ENCODE results near the gene KIAA0232.
"Not testable (repeated sequence)": the region's sequence is repeated elsewhere in the genome, so short reads cannot be mapped to it uniquely, and the experiment has no call there.

The KIAA0232 gene

DNA sequence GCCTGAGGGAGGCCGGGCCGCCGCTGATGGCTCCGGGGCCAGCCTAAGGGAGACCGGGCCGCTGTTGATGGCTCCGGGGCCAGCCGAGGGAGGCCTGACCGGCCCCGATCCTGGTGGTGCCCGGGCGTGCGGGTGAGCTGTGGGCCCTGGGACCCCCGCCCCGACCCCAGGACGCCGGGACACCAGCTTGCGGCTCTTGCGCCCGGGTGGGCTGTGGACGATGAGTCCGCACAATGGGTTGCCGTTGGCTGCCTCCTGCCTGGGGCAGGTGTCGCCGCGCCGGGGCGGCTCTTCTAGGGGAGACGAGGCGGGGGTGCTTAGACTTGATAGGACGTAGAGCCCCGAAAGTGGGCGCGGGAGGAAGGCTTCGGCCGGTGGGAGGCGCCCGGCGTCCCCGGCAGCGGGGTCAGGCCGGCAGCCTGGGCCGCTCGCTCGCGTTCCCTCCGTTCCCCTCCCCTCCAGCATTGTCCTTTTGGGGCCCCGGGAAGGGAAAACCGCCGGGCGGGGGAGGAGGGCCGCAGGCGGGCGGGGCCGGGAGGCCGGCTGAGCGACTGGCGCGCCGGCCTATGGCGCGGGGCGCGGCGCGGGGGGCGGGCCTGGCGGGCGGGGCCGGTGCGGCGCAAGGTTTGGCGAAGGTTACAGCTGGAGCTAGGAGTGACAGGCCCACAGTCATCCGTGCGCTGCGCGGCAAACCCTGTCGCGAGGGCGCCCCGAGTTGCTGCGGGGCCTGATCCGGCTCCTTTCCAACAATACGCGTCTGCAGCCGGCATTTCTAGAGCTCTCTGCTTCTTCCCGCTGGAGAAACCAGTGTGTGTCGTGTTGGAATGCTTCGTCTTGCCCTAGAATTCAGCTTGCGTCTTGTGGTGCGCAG lies 819 bp downstream of the KIAA0232 start:
- peak overlapping the region; percentile 84 for H3K4me3 ChIP-seq (ENCODE audit: low read length)
- TF ChIP-seq, protein P1, sequence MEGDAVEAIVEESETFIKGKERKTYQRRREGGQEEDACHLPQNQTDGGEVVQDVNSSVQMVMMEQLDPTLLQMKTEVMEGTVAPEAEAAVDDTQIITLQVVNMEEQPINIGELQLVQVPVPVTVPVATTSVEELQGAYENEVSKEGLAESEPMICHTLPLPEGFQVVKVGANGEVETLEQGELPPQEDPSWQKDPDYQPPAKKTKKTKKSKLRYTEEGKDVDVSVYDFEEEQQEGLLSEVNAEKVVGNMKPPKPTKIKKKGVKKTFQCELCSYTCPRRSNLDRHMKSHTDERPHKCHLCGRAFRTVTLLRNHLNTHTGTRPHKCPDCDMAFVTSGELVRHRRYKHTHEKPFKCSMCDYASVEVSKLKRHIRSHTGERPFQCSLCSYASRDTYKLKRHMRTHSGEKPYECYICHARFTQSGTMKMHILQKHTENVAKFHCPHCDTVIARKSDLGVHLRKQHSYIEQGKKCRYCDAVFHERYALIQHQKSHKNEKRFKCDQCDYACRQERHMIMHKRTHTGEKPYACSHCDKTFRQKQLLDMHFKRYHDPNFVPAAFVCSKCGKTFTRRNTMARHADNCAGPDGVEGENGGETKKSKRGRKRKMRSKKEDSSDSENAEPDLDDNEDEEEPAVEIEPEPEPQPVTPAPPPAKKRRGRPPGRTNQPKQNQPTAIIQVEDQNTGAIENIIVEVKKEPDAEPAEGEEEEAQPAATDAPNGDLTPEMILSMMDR (conservative IDR thresholded peaks at IDR 0.05; ENCODE audit: low read length): no peak
- DNase-seq (ENCODE audit: low read depth): peak; percentile 85

GRCh38 chr4:6785572-6785925 lies 3.0 kb downstream of the KIAA0232 start:
- TF ChIP-seq, protein P1 (conservative IDR thresholded peaks at IDR 0.05; ENCODE audit: low read length): no peak
- no peak overlapping the region for H3K4me3 ChIP-seq (ENCODE audit: low read length)
- DNase-seq (ENCODE audit: low read depth): no peak

DNA sequence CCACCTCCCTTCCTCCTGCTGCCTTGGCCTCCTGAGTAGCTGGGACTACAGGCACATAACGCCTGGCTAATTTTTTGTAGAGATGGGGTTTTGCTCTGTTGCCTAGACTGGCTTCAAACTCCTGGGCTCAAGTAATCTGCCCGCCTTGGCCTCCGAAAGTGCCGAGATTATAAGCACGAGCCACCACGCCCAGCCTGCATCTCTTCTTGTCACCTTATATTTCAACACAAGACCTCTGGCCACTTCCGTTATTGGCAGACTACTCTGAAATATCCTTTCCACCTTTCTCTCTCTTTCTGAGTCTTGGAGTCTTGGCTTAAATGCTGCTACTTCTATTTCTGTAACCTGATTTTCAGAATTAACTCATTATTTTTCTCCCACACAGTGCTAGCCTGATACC lies 5.6 kb downstream of the KIAA0232 start:
- TF ChIP-seq, protein P1 (conservative IDR thresholded peaks at IDR 0.05; ENCODE audit: low read length): no peak
- no peak overlapping the region for H3K4me3 ChIP-seq (ENCODE audit: low read length)
- DNase-seq (ENCODE audit: low read depth): no peak

DNA sequence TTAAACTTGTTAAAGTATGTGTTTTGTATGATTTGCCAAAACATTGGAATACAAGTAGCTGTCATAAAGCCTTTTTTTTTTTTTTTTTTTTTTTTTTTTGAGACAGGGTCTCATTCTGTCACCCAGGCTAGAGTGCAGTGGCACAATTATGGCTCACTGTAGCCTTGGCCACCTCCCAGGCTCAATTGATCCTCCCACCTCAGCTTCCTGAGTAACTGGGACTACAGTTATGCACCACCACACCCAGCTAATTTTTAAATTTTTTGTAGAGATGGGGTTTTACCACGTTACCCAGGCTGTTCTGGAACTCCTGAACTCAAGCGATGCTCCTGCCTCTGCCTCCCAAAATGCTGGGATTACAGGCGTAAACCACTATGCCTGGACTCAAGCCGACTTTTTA lies 8.7 kb downstream of the KIAA0232 start:
- DNase-seq (ENCODE audit: low read depth); H3K4me3 ChIP-seq (ENCODE audit: low read length): not testable (repeated sequence)

DNA sequence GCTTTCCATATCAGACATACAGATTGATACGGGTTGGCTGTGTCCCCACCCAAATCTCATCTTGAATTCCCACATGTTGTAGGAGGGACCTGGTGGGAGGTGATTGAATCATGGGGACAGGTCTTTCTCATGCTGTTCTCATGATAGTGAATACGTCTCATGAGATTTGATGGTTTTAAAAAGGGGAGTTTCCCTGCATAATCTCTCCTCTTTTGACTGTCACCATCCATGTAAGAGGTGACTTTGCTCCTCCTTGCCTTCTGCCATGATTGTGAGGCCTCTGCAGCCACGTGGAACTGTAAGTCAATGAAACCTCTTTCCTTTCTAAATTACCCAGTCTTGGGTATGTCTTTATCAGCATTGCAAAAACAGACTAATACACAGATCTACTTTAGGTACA lies 9.3 kb downstream of the KIAA0232 start:
- not testable (repeated sequence) for H3K4me3 ChIP-seq (ENCODE audit: low read length); DNase-seq (ENCODE audit: low read depth)

DNA sequence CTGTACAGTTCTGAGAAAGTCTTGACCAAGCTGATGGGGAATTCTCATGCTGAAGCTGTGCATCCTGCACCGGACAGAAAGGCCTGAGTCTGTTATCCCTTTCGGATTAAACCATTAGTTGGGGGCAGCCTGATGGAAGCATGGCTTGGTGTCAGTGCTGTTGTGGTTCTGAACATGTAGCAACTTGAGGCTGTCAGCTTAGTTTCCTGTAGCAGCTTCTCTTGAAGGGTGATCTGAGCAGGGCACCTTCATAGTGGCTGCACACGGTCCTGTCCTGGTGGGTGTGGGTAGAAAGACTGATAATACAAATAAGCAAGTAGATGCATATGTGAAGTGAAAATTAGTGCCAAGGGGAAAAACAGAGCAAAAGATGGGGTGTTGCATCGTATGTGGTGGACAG lies 11.7 kb downstream of the KIAA0232 start:
- no peak for DNase-seq (ENCODE audit: low read depth)
- no peak overlapping the region for H3K4me3 ChIP-seq (ENCODE audit: low read length)
- TF ChIP-seq, protein P1 (conservative IDR thresholded peaks at IDR 0.05; ENCODE audit: low read length): no peak

- no peak for DNase-seq (ENCODE audit: low read depth)
- TF ChIP-seq, protein P1 (conservative IDR thresholded peaks at IDR 0.05; ENCODE audit: low read length): no peak
These were observed 13.3 kb downstream of the KIAA0232 start for GRCh38 chr4:6795821-6796220.

GRCh38 chr4:6797368-6797767 lies 14.8 kb downstream of the KIAA0232 start:
- H3K4me3 ChIP-seq (ENCODE audit: low read length); DNase-seq (ENCODE audit: low read depth): not testable (repeated sequence)

More at GRCh38 chr4:6795821-6796220, 13.3 kb downstream of the KIAA0232 start:
- H3K4me3 ChIP-seq (ENCODE audit: low read length): no peak overlapping the region

- TF ChIP-seq, protein P1 (conservative IDR thresholded peaks at IDR 0.05; ENCODE audit: low read length): no peak
- no peak for DNase-seq (ENCODE audit: low read depth)
- H3K4me3 ChIP-seq (ENCODE audit: low read length): no peak overlapping the region
These were observed 16.6 kb downstream of the KIAA0232 start for GRCh38 chr4:6799091-6799490.

All from AG10803 (cell line).